SW480 (cell line): ENCODE measurements around the gene NSMCE1.

Experiments used
- DNase-seq: peaks from one replicate; pipeline ENCODE4 v3.0.0-alpha.2; 2016; ENCODE audit warnings: low spot score

Gene NSMCE1

GRCh38 chr16:27268376-27269299 is at the start of gene NSMCE1:
TSS of gene NSMCE1 (minus strand) at chr16:27268772. CDS start at chr16:27257570, 11,202 bp downstream.
- peak; percentile 89 for DNase-seq

- no peak for DNase-seq
These were observed 49.3 kb upstream of the NSMCE1 start for GRCh38 chr16:27317738-27318391.

GRCh38 chr16:27317320-27317719 is 48.7 kb upstream of the NSMCE1 start:
- DNase-seq = no peak

- no peak for DNase-seq
These were observed 47.6 kb upstream of the NSMCE1 start for GRCh38 chr16:27316038-27316680.

- no peak for DNase-seq
These were observed 46.9 kb upstream of the NSMCE1 start for GRCh38 chr16:27315333-27316037.

- no peak for DNase-seq
These were observed 46.4 kb upstream of the NSMCE1 start for GRCh38 chr16:27314986-27315332.

GRCh38 chr16:27314161-27314723 is 45.7 kb upstream of the NSMCE1 start:
- peak; percentile 40 for DNase-seq

- DNase-seq = peak; percentile 46
These were observed 45.0 kb upstream of the NSMCE1 start, which contains the start of gene IL4R for GRCh38 chr16:27313422-27314160. TSS of gene IL4R (plus strand) at chr16:27313974. CDS start at chr16:27340204, 26,230 bp downstream.

GRCh38 chr16:27312580-27313421 is 44.2 kb upstream of the NSMCE1 start:
- DNase-seq = no peak

GRCh38 chr16:27311897-27312303 is 43.3 kb upstream of the NSMCE1 start:
- no peak for DNase-seq

GRCh38 chr16:27311448-27311830 is 42.9 kb upstream of the NSMCE1 start:
- DNase-seq = no peak

- DNase-seq = no peak
These were observed 42.2 kb upstream of the NSMCE1 start for GRCh38 chr16:27310576-27311447.

GRCh38 chr16:27308792-27309191 is 40.2 kb upstream of the NSMCE1 start:
- DNase-seq = no peak

- no peak for DNase-seq
These were observed 37.4 kb upstream of the NSMCE1 start for GRCh38 chr16:27305839-27306442.

- DNase-seq = no peak
These were observed 36.5 kb upstream of the NSMCE1 start for GRCh38 chr16:27304881-27305745.

GRCh38 chr16:27304102-27304501 is 35.5 kb upstream of the NSMCE1 start:
- DNase-seq = no peak

GRCh38 chr16:27303256-27304100 is 34.9 kb upstream of the NSMCE1 start:
- DNase-seq = no peak
